Measurements from ENCODE around the gene RPS6KA2.

GRCh38 chr6:166476061-166476591 lies 150.9 kb downstream of the RPS6KA2 start:
- TF ChIP-seq CTCF (IDR thresholded peaks at IDR 0.05), result no peak
- no peak for TF ChIP-seq POLR2A (IDR thresholded peaks at IDR 0.05)

Measured in Peyer's patch (tissue), 4 donors.